GM12878 (cell line): ENCODE results near the gene SPINK4. TPM values are rescaled to one million over a fixed set of nuclear protein-coding genes. Genes with fewer than 3 reads are reported as not detected.

ENCODE experiments used
- ASH2L ChIP-seq: fragments of 300-600, 200-600 bp; sonication (generic); IDR thresholded peaks from 2 replicates; pipeline ENCODE4 v1.6.1; 2017; ENCODE audit warnings: low read depth, mild to moderate bottlenecking, borderline replicate concordance
- BCL11A ChIP-seq: IDR thresholded peaks from 2 replicates; pipeline ENCODE4 v1.6.1; 2011; ENCODE audit warnings: low read depth, low read length
- CEBPZ ChIP-seq: fragments of 150-350 bp; IDR thresholded peaks from 2 replicates; pipeline ENCODE4 v1.6.1; 2016; ENCODE audit warnings: low read depth, low read length
- E4F1 ChIP-seq: fragments of 450-650 bp; IDR thresholded peaks from 2 replicates; pipeline ENCODE4 v1.6.1; 2018; ENCODE audit warnings: borderline replicate concordance, mild to moderate bottlenecking; ENCODE audit not compliant: partially characterized antibody
- ELK1 ChIP-seq: IDR thresholded peaks from 2 replicates; pipeline ENCODE4 v1.6.1; 2012; ENCODE audit warnings: low read depth, low read length, improper control_type of control experiment
- ESRRA ChIP-seq: IDR thresholded peaks from 2 replicates; pipeline ENCODE4 v1.6.1; 2012; ENCODE audit warnings: mild to moderate bottlenecking, low read length, improper control_type of control experiment
- LARP7 ChIP-seq: fragments of 450-650 bp; IDR thresholded peaks from 2 replicates; pipeline ENCODE4 v1.6.1; 2017; ENCODE audit warnings: mild to moderate bottlenecking
- NFYA ChIP-seq: IDR thresholded peaks from 2 replicates; pipeline ENCODE4 v1.6.1; 2011; ENCODE audit warnings: low read depth, mild to moderate bottlenecking, low read length, improper control_type of control experiment, borderline replicate concordance
- PKNOX1 ChIP-seq: fragments of 450-650 bp; IDR thresholded peaks from 2 replicates; pipeline ENCODE4 v1.6.1; 2016; ENCODE audit warnings: mild to moderate bottlenecking
- RBBP5 ChIP-seq: fragments of 200-600 bp; sonication (generic); conservative IDR thresholded peaks from 2 replicates; pipeline ENCODE4 v1.6.1; 2016
- RCOR1 ChIP-seq: conservative IDR thresholded peaks from 2 replicates; pipeline ENCODE4 v1.6.1; 2012; ENCODE audit warnings: low read depth, low read length, improper control_type of control experiment
- RUNX3 ChIP-seq: IDR thresholded peaks from 2 replicates; pipeline ENCODE4 v1.6.1; 2012; ENCODE audit warnings: low read length, inconsistent platforms
- SIX5 ChIP-seq: IDR thresholded peaks from 2 replicates; pipeline ENCODE4 v1.6.1; 2011; ENCODE audit warnings: mild to moderate bottlenecking, low read depth, low read length, moderate library complexity; ENCODE audit not compliant: severe bottlenecking
- SMARCA5 ChIP-seq: fragments of 450-650 bp; IDR thresholded peaks from 2 replicates; pipeline ENCODE4 v1.6.1; 2017; ENCODE audit warnings: mild to moderate bottlenecking
- YBX1 ChIP-seq: fragments of 450-650 bp; IDR thresholded peaks from 2 replicates; pipeline ENCODE4 v1.6.1; 2016; ENCODE audit warnings: antibody characterized with exemption
- ZBTB40 ChIP-seq: fragments of 450-650 bp; IDR thresholded peaks from 2 replicates; pipeline ENCODE4 v1.6.1; 2016; ENCODE audit warnings: mild to moderate bottlenecking, moderate library complexity, borderline replicate concordance
- polyA plus RNA-seq, 11 experiments: library from polyadenylated mRNA; depleted of rRNA in 4 of 11; unstranded in 6 of 11; stranded (reverse) in 5 of 11; fragments of >200 nt; fragmentation: Nextera tagmentation in 4 of 11; fragmentation: Illumina TruSeq in 1 of 11; extraction: Ambion mirVana in 4 of 11; extraction: Trizol in 1 of 11; gene quantifications; 1 replicate in 1 of 11; 2 replicates in 10 of 11; pipeline versions ENCODE4 v1.2.1 to v1.2.3, GENCODE V29; 2011 to 2016; ENCODE audit warnings: inconsistent platforms in 2 of 11, missing spikeins in 2 of 11, low read depth in 1 of 11
- total RNA-seq, 4 experiments: library from RNA; depleted of rRNA in 3 of 4; stranded (reverse); fragments of >200 nt in 3 of 4; fragmentation: Illumina TruSeq in 1 of 4; extraction: Trizol in 1 of 4; gene quantifications; 2 replicates each; pipeline versions ENCODE4 v1.2.1 to v1.2.3, GENCODE V29; 2013 to 2021

The SPINK4 gene
- total and polyA plus RNA-seq, 10 of the 15 experiments (the other 5 are each of a cell fraction or from before 2014, with no cell fraction given): not detected

- TF ChIP-seq ZBTB40 (peak; percentile 88; the same call in 1 of the 2 replicates), LARP7 (peak; percentile 89), CEBPZ (no peak), SMARCA5 (0 out of 2 replicates have a peak, but pooled peaks have one; percentile 38), E4F1 (peak; percentile 54), NFYA (no peak), BCL11A (no peak), RUNX3 (peak; percentile 95), YBX1 (no peak), ELK1 (peak; percentile 95), RCOR1 (no peak), ASH2L (no peak; the same call in 1 of the 2 replicates), PKNOX1 (peak; percentile 9; the same call in 1 of the 2 replicates), ESRRA (peak; percentile 81), RBBP5 (no peak), SIX5 (peak; percentile 52)
Measured at GRCh38 chr9:33290247-33291030, 50.5 kb downstream of the SPINK4 start, which contains the start of gene NFX1 (continued).
